H1 (cell line): ENCODE measurements around the gene PLXNA4. TPM values are rescaled to one million over a fixed set of nuclear protein-coding genes. Genes with fewer than 3 reads are reported as not detected.

Experiments
- CTCF ChIA-PET: fragments of 300-600 bp; sonication (Branson Sonifier 250); formaldehyde crosslinking; loops from one replicate; lab custom pipeline; 2021; ENCODE audit not compliant: partially characterized antibody; lab: Charles Lee
- POLR2A ChIA-PET: fragments of 300-600 bp; sonication (Branson Sonifier 250); formaldehyde crosslinking; loops from one replicate; lab custom pipeline; 2021; ENCODE audit warnings: inconsistent platforms; ENCODE audit not compliant: partially characterized antibody; lab: Charles Lee
- DNase-seq, 2 experiments: peaks; one replicate each; pipeline versions ENCODE4 v3.0.0 to v3.0.0-alpha.2; 2010 to 2022; ENCODE audit warnings: low spot score in 2 of 2, low read depth in 1 of 2, mixed read lengths in 1 of 2
- FAIRE-seq: peaks from 2 replicates; lab custom pipeline; 2011; peaks lifted over from hg19 to GRCh38; lab: Jason Lieb, UNC
- H2AFZ ChIP-seq: 2 replicates; pipeline ENCODE4 v1.8.1; 2012; ENCODE audit warnings: low read length, inconsistent platforms
- H2AK5ac ChIP-seq: 2 replicates; pipeline ENCODE4 v1.6.1; 2013; ENCODE audit warnings: low read depth, low read length
- H2BK120ac ChIP-seq: replicated peaks from 2 replicates; pipeline ENCODE3; 2013; ENCODE audit warnings: low read depth, low read length, inconsistent platforms
- H2BK12ac ChIP-seq: 2 replicates; pipeline ENCODE4 v1.6.1; 2013; ENCODE audit warnings: low read depth, low read length
- H2BK15ac ChIP-seq: 2 replicates; pipeline ENCODE4 v1.6.1; 2013; ENCODE audit warnings: low read length
- H2BK20ac ChIP-seq: 2 replicates; pipeline ENCODE4 v1.6.1; 2013; ENCODE audit warnings: low read length
- H2BK5ac ChIP-seq: 2 replicates; pipeline ENCODE4 v1.6.1; 2013; ENCODE audit warnings: low read depth, low read length
- H3K14ac ChIP-seq: 2 replicates; pipeline ENCODE4 v1.6.1; 2013; ENCODE audit warnings: inconsistent platforms; ENCODE audit not compliant: insufficient read length
- H3K18ac ChIP-seq: 2 replicates; pipeline ENCODE4 v1.6.1; 2013; ENCODE audit warnings: low read length; ENCODE audit errors: extremely low read depth
- H3K23ac ChIP-seq: 2 replicates; pipeline ENCODE4 v1.6.1; 2013; ENCODE audit warnings: inconsistent platforms; ENCODE audit not compliant: insufficient read length
- H3K23me2 ChIP-seq: 2 replicates; pipeline ENCODE4 v1.6.1; 2013; ENCODE audit warnings: low read depth, low read length
- H3K27ac ChIP-seq: 2 replicates; pipeline ENCODE4 v1.6.1; 2011; ENCODE audit warnings: low read depth, low read length, inconsistent platforms
- H3K27me3 ChIP-seq, 4 experiments: replicated peaks in 1 of 4; 1 replicate in 1 of 4; 2 replicates in 3 of 4; pipeline versions ENCODE4 v1.6.1 to v1.8.1; 2011 to 2013; ENCODE audit warnings: low read length in 3 of 4, mild to moderate bottlenecking in 3 of 4, inconsistent platforms in 2 of 4, mixed read lengths in 2 of 4, moderate library complexity in 1 of 4; ENCODE audit not compliant: control insufficient read depth in 3 of 4, insufficient read depth in 3 of 4; ENCODE audit errors: extremely low read depth in 1 of 4
- H3K36me3 ChIP-seq, 4 experiments: 2 replicates each; pipeline versions ENCODE4 v1.6.1 to v1.8.1; 2011 to 2013; ENCODE audit warnings: mild to moderate bottlenecking in 4 of 4, low read length in 3 of 4, moderate library complexity in 2 of 4, control low read depth in 1 of 4, inconsistent platforms in 1 of 4; ENCODE audit not compliant: insufficient read depth in 4 of 4, control insufficient read depth in 2 of 4
- H3K4ac ChIP-seq: replicated peaks from 2 replicates; pipeline ENCODE3; 2013; ENCODE audit warnings: low read length, low read depth, mixed read lengths, inconsistent platforms; ENCODE audit not compliant: insufficient read length
- H3K4me1 ChIP-seq, 4 experiments: replicated peaks in 1 of 4; 1 replicate in 1 of 4; 2 replicates in 3 of 4; pipeline versions ENCODE4 v1.6.1 to v1.8.1; 2011 to 2013; ENCODE audit warnings: low read length in 3 of 4, inconsistent platforms in 2 of 4, mixed read lengths in 1 of 4; ENCODE audit not compliant: insufficient read depth in 4 of 4, control insufficient read depth in 3 of 4
- H3K4me2 ChIP-seq, 2 experiments: 2 replicates each; pipeline versions ENCODE4 v1.6.1 to v1.8.1; 2011 to 2013; ENCODE audit warnings: low read depth in 2 of 2, low read length in 2 of 2, control low read depth in 1 of 2, inconsistent platforms in 1 of 2, mild to moderate bottlenecking in 1 of 2; ENCODE audit not compliant: insufficient read depth in 1 of 2
- H3K4me3 ChIP-seq, 4 experiments: fragments of 200-600, 300-600 bp in 1 of 4; sonication (generic), shearing (Covaris generic), sonication (Bioruptor Twin) in 1 of 4; 2 replicates each; pipeline versions ENCODE4 v1.5.1 to v1.8.1; 2011 to 2016; ENCODE audit warnings: low read length in 4 of 4, low read depth in 3 of 4, control low read depth in 2 of 4, inconsistent platforms in 2 of 4, mild to moderate bottlenecking in 2 of 4, mixed read lengths in 1 of 4, moderate library complexity in 1 of 4; ENCODE audit not compliant: insufficient read depth in 2 of 4; ENCODE audit errors: extremely low read depth in 1 of 4
- H3K56ac ChIP-seq: replicated peaks from 2 replicates; pipeline ENCODE3; 2013; ENCODE audit warnings: low read depth, mild to moderate bottlenecking, mixed read lengths, low read length, inconsistent platforms; ENCODE audit not compliant: insufficient read length
- H3K79me1 ChIP-seq: 2 replicates; pipeline ENCODE4 v1.6.1; 2013; ENCODE audit warnings: low read depth, low read length, control low read depth
- H3K79me2 ChIP-seq, 2 experiments: 2 replicates each; pipeline versions ENCODE4 v1.6.1 to v1.8.1; 2012 to 2013; ENCODE audit warnings: low read length in 2 of 2, mild to moderate bottlenecking in 2 of 2, inconsistent platforms in 1 of 2; ENCODE audit not compliant: insufficient read depth in 2 of 2, control insufficient read depth in 1 of 2
- H3K9ac ChIP-seq, 4 experiments: replicated peaks in 1 of 4; 1 replicate in 1 of 4; 2 replicates in 3 of 4; pipeline versions ENCODE4 v1.6.1 to v1.8.1; 2011 to 2013; ENCODE audit warnings: low read depth in 3 of 4, low read length in 3 of 4, control low read depth in 2 of 4, mild to moderate bottlenecking in 2 of 4, moderate library complexity in 2 of 4, inconsistent platforms in 1 of 4; ENCODE audit errors: extremely low read depth in 1 of 4
- H3K9me3 ChIP-seq, 2 experiments: 2 replicates each; pipeline versions ENCODE4 v1.6.1 to v1.8.1; 2012 to 2013; ENCODE audit warnings: mild to moderate bottlenecking in 2 of 2, moderate library complexity in 2 of 2, control low read depth in 1 of 2, inconsistent platforms in 1 of 2, low read depth in 1 of 2, low read length in 1 of 2, mixed read lengths in 1 of 2; ENCODE audit not compliant: insufficient read depth in 2 of 2
- H4K20me1 ChIP-seq, 2 experiments: replicated peaks in 1 of 2; 2 replicates each; pipeline versions ENCODE3 to v1.8.1; 2011 to 2013; ENCODE audit warnings: inconsistent platforms in 2 of 2, low read length in 2 of 2, mild to moderate bottlenecking in 1 of 2; ENCODE audit not compliant: insufficient read depth in 2 of 2, control insufficient read depth in 1 of 2
- H4K5ac ChIP-seq: 2 replicates; pipeline ENCODE4 v1.6.1; 2013; ENCODE audit warnings: low read length, low read depth, mixed read lengths, inconsistent platforms; ENCODE audit not compliant: insufficient read length
- H4K8ac ChIP-seq: 2 replicates; pipeline ENCODE4 v1.8.0; 2013; ENCODE audit warnings: mild to moderate bottlenecking, moderate library complexity, low read length, inconsistent platforms; ENCODE audit not compliant: insufficient read depth; ENCODE audit errors: extremely low read depth
- H4K91ac ChIP-seq: replicated peaks from 2 replicates; pipeline ENCODE3; 2013; ENCODE audit warnings: low read length, mixed read lengths, inconsistent platforms; ENCODE audit not compliant: insufficient read length
- ATF2 ChIP-seq: IDR thresholded peaks from 2 replicates; pipeline ENCODE4 v1.6.1; 2012; ENCODE audit warnings: low read length, inconsistent platforms
- CBX5 ChIP-seq: fragments of 300-800, 300-1000 bp; sonication (generic); IDR thresholded peaks from 2 replicates; pipeline ENCODE4 v1.7.1; 2016; ENCODE audit warnings: antibody characterized with exemption, low read length, low read depth
- CHD1 ChIP-seq: IDR thresholded peaks from 2 replicates; pipeline ENCODE4 v1.6.1; 2012; ENCODE audit warnings: low read depth, low read length, improper control_type of control experiment
- CREB1 ChIP-seq: IDR thresholded peaks from 2 replicates; pipeline ENCODE4 v1.6.1; 2012; ENCODE audit warnings: inconsistent platforms
- CTBP2 ChIP-seq: IDR thresholded peaks from 2 replicates; pipeline ENCODE4 v1.7.0; 2011; ENCODE audit warnings: borderline replicate concordance, mild to moderate bottlenecking, moderate library complexity, mixed read lengths, low read length; ENCODE audit not compliant: insufficient read depth, insufficient read length
- EP300 ChIP-seq, 2 experiments: IDR thresholded peaks; 1 replicate in 1 of 2; 2 replicates in 1 of 2; pipeline ENCODE4 v1.6.1; 2011 to 2012; ENCODE audit warnings: low read depth in 2 of 2, low read length in 2 of 2, mild to moderate bottlenecking in 2 of 2, borderline replicate concordance in 1 of 2, inconsistent platforms in 1 of 2, moderate library complexity in 1 of 2
- KDM1A ChIP-seq: fragments of 200-600, 300-600 bp; sonication (generic); IDR thresholded peaks from 2 replicates; pipeline ENCODE4 v1.7.1; 2016; ENCODE audit warnings: mild to moderate bottlenecking, low read length, borderline replicate concordance
- KDM5A ChIP-seq: fragments of 200-600 bp; IDR thresholded peaks from 2 replicates; pipeline ENCODE4 v1.7.1; 2012; ENCODE audit warnings: mild to moderate bottlenecking, low read length, inconsistent platforms, mixed read lengths
- NRF1 ChIP-seq: IDR thresholded peaks from 2 replicates; pipeline ENCODE4 v1.6.1; 2011; ENCODE audit warnings: mild to moderate bottlenecking, low read depth, low read length, improper control_type of control experiment
- POU5F1 ChIP-seq: IDR thresholded peaks from 2 replicates; pipeline ENCODE4 v1.6.1; 2011; ENCODE audit warnings: low read depth, mild to moderate bottlenecking, low read length, moderate library complexity
- SRF ChIP-seq: IDR thresholded peaks from 2 replicates; pipeline ENCODE4 v1.6.1; 2011; ENCODE audit warnings: mild to moderate bottlenecking, low read depth, low read length, moderate library complexity
- YY1 ChIP-seq: IDR thresholded peaks from 2 replicates; pipeline ENCODE4 v1.6.1; 2011; ENCODE audit warnings: low read depth, mild to moderate bottlenecking, low read length
- WGBS, 2 experiments: shearing (Covaris generic) in 1 of 2; methylation state at CpG; one replicate each; pipeline versions ENCODE4 v1.1.6 to v1.1.7; 2013 to 2015; ENCODE audit warnings: low lambda C conversion rate in 2 of 2, mixed read lengths in 2 of 2, inconsistent platforms in 1 of 2, low coverage in 1 of 2, missing lambda C conversion rate in 1 of 2; ENCODE audit not compliant: insufficient replicate concordance in 2 of 2, insufficient coverage in 1 of 2, insufficient read length in 1 of 2; ENCODE audit errors: extremely low coverage in 1 of 2, missing lambda C conversion rate in 1 of 2; 5-methylcytosine and 5-hydroxymethylcytosine counted together
- polyA plus RNA-seq, 7 experiments: library from polyadenylated mRNA; depleted of rRNA in 3 of 7; stranded (reverse) in 5 of 7; unstranded in 2 of 7; fragments of >200 nt in 5 of 7; fragments of 200-250 nt in 2 of 7; gene quantifications; 1 replicate in 5 of 7; 2 replicates in 1 of 7; 4 replicates in 1 of 7; pipeline versions ENCODE4 v1.2.1 to v1.2.3, GENCODE V29; 2011 to 2013; ENCODE audit warnings: missing spikeins in 2 of 7, mixed read lengths in 2 of 7
- total RNA-seq: library from RNA; stranded (reverse); fragmentation: NEBNext Ultra II Directional; extraction: Animal tissue kit (Norgen Biotek cat#: 25700); gene quantifications from 2 replicates; pipeline ENCODE4 v1.2.1, GENCODE V29; 2021

Gene PLXNA4
- total and polyA plus RNA-seq, 2 of the 8 experiments (the other 6 are each of a cell fraction or from before 2014, with no cell fraction given), result 0.76 to 0.79 TPM

- H3K79me2 ChIP-seq, result no peaks in the 10 kb centered on the region
- DNase-seq (no peak), FAIRE-seq (no peak)
- H3K4me3 ChIP-seq, result no peak overlapping the region
- no peak overlapping the region for H2BK120ac ChIP-seq
- no peak overlapping the region for H3K9ac ChIP-seq
- H3K36me3 ChIP-seq, result no peaks in the 10 kb centered on the region; a peak in 1 of 8 replicates
- no peak overlapping the region for H4K91ac ChIP-seq
- no peak overlapping the region for H2AK5ac ChIP-seq
- no peak overlapping the region for H3K4me2 ChIP-seq
- no peaks in the 10 kb centered on the region for H3K9me3 ChIP-seq
- peaks cover 3 to 10% (median 7%) of the 10 kb centered on the region in 4 experiments for H3K4me1 ChIP-seq
- H2BK20ac ChIP-seq, result 0 out of 2 replicates have a peak overlapping the region, but pooled peaks have one; percentile 15
- H3K4ac ChIP-seq, result no peak overlapping the region
- ChIA-PET POLR2A (interaction anchor here (1.2 to 1.6 kb wide), 2 partner anchors 8 to 12 kb away, joined by 3 read pairs; no protein-coding TSS in a partner anchor), CTCF (interaction anchor here (0.8 to 2.2 kb wide), 10 partner anchors 10 to 239 kb away, joined by 3 to 10 read pairs (median 3); no protein-coding TSS in a partner anchor)
- no peak overlapping the region for H2BK5ac ChIP-seq
- no peak overlapping the region for H2AFZ ChIP-seq
- H3K23me2 ChIP-seq, result peaks cover 6% of the 10 kb centered on the region
- H3K27me3 ChIP-seq, result no peaks in the 10 kb centered on the region
- H4K20me1 ChIP-seq, result peaks cover 0 to 7% of the 10 kb centered on the region in 2 experiments
- no peak overlapping the region for H3K27ac ChIP-seq
- H3K18ac ChIP-seq, result no peak overlapping the region
- H3K23ac ChIP-seq, result no peak overlapping the region
- no peaks in the 10 kb centered on the region for H3K79me1 ChIP-seq
- H3K56ac ChIP-seq, result no peak overlapping the region
- H2BK15ac ChIP-seq, result 0 out of 2 replicates have a peak overlapping the region, but pooled peaks have one; percentile 61
- H4K8ac ChIP-seq, result no peak overlapping the region
- H3K14ac ChIP-seq, result no peak overlapping the region
- H2BK12ac ChIP-seq, result 0 out of 2 replicates have a peak overlapping the region, but pooled peaks have one; percentile 35
- WGBS, 2 experiments, result 92% methylated on average over 9 of the region's 9 CpGs; no CpG with 5 or more reads in 1 of the 2 experiments
- no peak for TF ChIP-seq CREB1
- no peak for TF ChIP-seq ATF2
- no peak for TF ChIP-seq NRF1
- TF ChIP-seq KDM5A, result no peak
- no peak for TF ChIP-seq YY1
- TF ChIP-seq SRF, result no peak
- no peak for TF ChIP-seq CTBP2
- TF ChIP-seq CHD1, result no peak
- no peak for TF ChIP-seq CBX5
- no peak for TF ChIP-seq EP300 (IDR thresholded peaks at IDR 0.05; ENCODE audit: borderline replicate concordance in 1 of 2, low read depth in 2 of 2, low read length in 2 of 2)
- no peak for TF ChIP-seq KDM1A
- TF ChIP-seq POU5F1, result no peak
- H4K5ac ChIP-seq, result no peak overlapping the region
Observed at GRCh38 chr7:132180481-132180880, 395.8 kb downstream of the PLXNA4 start.
